ENCODE data around the gene RNASE3. TPM values are rescaled to one million over a fixed set of nuclear protein-coding genes. Genes with fewer than 3 reads are reported as not detected.
"Not testable (repeated sequence)": the region's sequence is repeated elsewhere in the genome, so short reads cannot be mapped to it uniquely, and the experiment has no call there.

RNASE3 gene
- polyA plus RNA-seq (ENCODE audit: insufficient read length in 10 of 10) = 1 to 10 TPM in 1 of 10 donors, under 1 TPM in 4, not detected in 5; 0.19 to 1.2 (median 0.41) TPM
- long read RNA-seq, donor 1 = 0 reads
- long read RNA-seq, donor 2 = 0 reads
- long read RNA-seq, donor 3 = 0 reads
- long read RNA-seq, donor 4 = 0 reads
- long read RNA-seq, donor 5 = 0 reads
- long read RNA-seq, donor 6 = 0 reads
- long read RNA-seq, donor 7, partial matches to known transcripts = 0 of 1 reads
- long read RNA-seq, donor 7, other reads (novel, unspliced or antisense) = 0 of 1 reads
- long read RNA-seq, donor 8 = 0 reads
- long read RNA-seq, donor 9 = 0 reads

GRCh38 chr14:20891126-20891825 is at the start of gene RNASE3:
Gene RNASE3 (plus strand): TSS chr14:20891385. CDS start chr14:20891687, 302 bp downstream.
- not testable (repeated sequence) for DNase-seq

DNA sequence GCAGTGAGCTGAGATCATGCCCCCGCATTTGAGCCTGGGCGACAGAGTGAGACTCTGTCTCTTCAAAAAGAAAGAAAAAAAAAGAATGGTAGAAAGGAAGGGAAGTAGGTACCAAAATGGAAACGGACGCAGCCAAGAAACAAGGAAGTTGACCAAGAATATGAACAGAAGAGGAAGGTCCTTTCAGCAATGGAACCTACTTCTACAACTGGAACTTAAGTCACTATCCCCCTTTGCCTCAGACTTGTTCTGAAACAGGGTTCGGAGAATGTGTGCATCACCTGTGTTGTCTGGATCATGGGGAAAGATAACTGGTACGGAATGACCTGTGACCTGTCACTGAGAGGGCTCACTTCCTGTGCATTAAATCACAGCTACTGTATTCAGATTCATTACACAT is 44.6 kb upstream of the RNASE3 start:
- DNase-seq = no peak

GRCh38 chr14:20848316-20848954 is 42.8 kb upstream of the RNASE3 start:
- DNase-seq = peak in 1 of 3 donors; percentile 7

GRCh38 chr14:20848955-20849570 is 42.1 kb upstream of the RNASE3 start:
- DNase-seq = no peak

GRCh38 chr14:20853042-20853441 is 38.1 kb upstream of the RNASE3 start:
- no peak for DNase-seq

- peak; percentile 15 to 46 (median 18) for DNase-seq
Observed at GRCh38 chr14:20855652-20856291, 35.4 kb upstream of the RNASE3 start.

DNA sequence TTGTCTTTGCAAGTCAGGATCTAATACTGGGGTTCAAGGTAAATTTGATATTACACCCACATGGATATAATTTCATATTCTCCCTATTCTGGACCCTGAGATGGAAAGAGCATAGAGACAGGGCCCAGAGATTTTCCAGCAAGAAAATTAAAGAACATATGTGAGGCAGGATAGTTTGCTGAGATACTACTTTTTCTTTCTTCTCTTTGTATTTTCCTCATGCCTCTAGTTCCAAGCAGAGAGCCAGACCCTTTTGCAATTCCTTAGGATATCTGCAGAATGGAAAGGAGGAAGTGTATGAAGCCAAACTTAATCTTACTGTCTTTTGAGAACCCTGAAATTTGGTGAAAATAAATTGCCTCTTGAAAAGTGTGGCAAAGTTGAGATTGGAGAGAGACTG is 34.0 kb upstream of the RNASE3 start:
- DNase-seq = no peak

DNA sequence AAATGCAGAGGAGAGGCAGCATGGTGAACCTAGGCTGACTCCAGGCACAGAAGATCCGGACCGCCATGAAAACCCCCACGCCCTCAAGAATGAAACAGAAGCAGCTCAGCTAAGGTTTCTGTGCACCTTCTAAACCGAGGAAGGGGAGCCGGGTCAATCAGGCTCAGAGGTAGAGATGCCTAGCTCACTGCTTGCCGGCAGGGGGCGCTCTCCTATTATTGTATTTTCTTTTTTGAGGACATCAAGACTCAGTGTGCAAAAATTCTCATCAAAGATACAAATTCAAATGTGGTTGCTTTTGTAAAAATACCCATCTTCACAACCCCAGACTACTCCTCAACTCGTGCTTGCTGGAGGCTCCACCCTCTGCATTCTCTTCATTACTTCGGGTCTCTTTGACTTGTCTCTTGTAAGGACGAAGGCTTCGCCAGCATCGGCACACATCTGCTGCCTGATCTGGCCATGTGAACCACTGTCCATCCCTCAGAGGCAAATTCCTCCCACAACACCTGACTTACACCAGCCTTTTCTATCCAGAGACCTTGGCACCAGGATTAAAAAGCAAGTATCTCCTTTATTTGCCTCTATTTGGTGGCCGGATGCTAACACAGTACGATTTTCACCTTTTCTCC is 33.4 kb upstream of the RNASE3 start:
- peak; percentile 38 to 72 (median 69) for DNase-seq

GRCh38 chr14:20866194-20866593 is 25.0 kb upstream of the RNASE3 start:
- DNase-seq = no peak

GRCh38 chr14:20866963-20867362 is 24.2 kb upstream of the RNASE3 start:
- no peak for DNase-seq

DNA sequence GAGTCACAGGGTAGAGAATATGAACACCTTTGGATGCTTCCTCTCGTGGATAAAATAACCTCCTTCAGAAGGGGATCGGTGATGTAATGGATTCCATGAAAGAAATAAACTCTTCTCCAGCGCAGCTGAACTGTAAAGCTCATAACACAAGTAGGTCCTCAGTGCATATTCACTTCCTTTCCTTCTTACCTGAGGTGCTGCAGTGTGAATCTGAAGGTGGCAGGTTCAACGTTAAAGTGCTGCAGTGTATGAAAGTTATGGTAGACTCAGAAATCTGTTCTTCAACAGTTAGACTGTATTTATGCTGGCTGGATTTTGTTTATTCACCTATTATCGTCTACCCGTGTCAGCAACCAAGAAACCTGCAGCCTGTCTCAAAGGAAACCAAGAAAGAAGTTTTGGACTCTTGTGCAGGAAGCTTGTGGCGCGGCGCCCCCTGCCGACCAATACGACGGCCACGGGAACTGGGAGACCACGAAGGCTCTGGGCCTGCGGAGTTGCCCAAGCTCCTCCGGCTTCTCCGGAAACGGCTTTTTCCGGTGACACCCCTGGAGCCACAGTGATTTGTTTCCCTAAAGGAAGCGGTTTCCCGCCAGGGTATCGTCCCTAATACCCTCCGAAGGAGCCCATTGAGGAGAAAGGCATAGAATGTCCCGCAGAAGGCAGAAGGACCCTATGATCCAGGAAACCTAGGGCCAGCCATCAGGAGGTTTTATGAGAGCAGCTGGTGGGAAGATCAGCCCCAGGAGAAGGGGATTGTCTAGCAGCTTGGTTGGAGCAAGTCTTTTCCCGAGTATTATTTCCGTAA is 17.6 kb upstream of the RNASE3 start:
- peak; percentile 44 to 77 (median 60) for DNase-seq

GRCh38 chr14:20877016-20877415 is 14.2 kb upstream of the RNASE3 start:
- no peak for DNase-seq

DNA sequence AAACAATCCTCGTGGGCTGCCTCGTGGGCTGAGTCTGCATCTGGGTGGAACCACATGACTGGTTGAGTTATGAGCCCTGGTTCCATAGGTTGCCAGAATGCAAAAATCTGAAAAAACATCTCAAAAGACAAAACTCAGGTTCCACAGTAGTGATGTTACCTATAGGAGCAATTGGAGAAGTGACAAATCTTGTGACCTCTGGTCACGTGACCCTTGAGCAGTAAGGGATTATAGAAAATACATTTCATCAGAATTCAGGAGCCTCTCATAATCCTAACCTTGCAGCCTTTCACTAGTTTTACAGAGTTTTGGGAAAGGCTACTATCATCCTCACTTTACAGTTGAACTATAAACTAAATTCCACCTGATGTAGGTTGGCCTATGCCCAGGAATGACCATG is 12.5 kb upstream of the RNASE3 start:
- DNase-seq = no peak

- DNase-seq = not testable (repeated sequence)
Observed at GRCh38 chr14:20881229-20881628, 10.0 kb upstream of the RNASE3 start.

GRCh38 chr14:20882787-20883186 is 8.4 kb upstream of the RNASE3 start:
- not testable (repeated sequence) for DNase-seq

- DNase-seq = not testable (repeated sequence)
Observed at GRCh38 chr14:20888411-20888810, 2.8 kb upstream of the RNASE3 start.

GRCh38 chr14:20895322-20895721 is 4.1 kb downstream of the RNASE3 start:
- not testable (repeated sequence) for DNase-seq

GRCh38 chr14:20904393-20905029 is 13.3 kb downstream of the RNASE3 start:
- no peak for DNase-seq

DNA sequence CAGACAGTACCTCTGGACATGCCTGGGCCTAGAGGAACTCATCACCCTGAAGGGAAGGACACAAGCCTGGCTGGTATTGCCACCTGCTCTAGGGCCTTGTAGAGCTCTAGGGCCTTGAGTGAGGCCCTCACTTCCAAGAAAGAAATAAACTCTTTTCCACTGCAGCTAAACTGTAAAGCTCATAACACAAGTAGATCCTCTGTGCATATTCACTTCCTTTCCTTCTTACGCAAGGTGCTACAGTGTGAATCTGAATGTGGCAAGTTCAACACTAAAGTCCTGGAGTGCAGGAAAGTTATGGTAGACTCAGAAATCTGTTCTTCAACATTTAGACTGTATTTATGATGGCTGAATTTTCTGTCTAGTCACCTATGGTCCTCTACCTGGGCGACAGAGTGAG is 14.5 kb downstream of the RNASE3 start:
- no peak for DNase-seq

GRCh38 chr14:20907214-20907613 is 16.0 kb downstream of the RNASE3 start:
- DNase-seq = no peak
